ENCODE data around the gene FHOD3. TPM values are rescaled to one million over a fixed set of nuclear protein-coding genes. Genes with fewer than 3 reads are reported as not detected.

Gene FHOD3
- total and polyA plus RNA-seq, 2 of the 8 experiments (the other 6 are each of a cell fraction or from before 2014, with no cell fraction given) = 9.7 to 10.5 TPM

- TF ChIP-seq TCF12 (IDR thresholded peaks at IDR 0.05; ENCODE audit: low read depth, low read length) (no peak), FOSL1 (IDR thresholded peaks at IDR 0.05; ENCODE audit: insufficient read depth, low read depth, low read length) (no peak), ATF2 (IDR thresholded peaks at IDR 0.05; ENCODE audit: low read length) (no peak), SP4 (IDR thresholded peaks at IDR 0.05; ENCODE audit: low read length) (no peak), CTBP2 (IDR thresholded peaks at IDR 0.05; ENCODE audit: borderline replicate concordance, insufficient read depth, insufficient read length, low read length) (no peak)
These were observed 300.1 kb downstream of the FHOD3 start (continued) for GRCh38 chr18:36597636-36598035.
